Testis (tissue), 3 donors: ENCODE results near the gene COPA. TPM values are rescaled to one million over a fixed set of nuclear protein-coding genes. Genes with fewer than 3 reads are reported as not detected.

Experiments
- DNase-seq: peaks from one replicate; pipeline ENCODE4 v3.0.0-alpha.2; 2019
- H3K27ac ChIP-seq, 2 donors: fragments of 200-600 bp; sonication (generic); one replicate each; pipeline ENCODE4 v1.5.1; 2019
- H3K27me3 ChIP-seq: fragments of 200-600 bp; sonication (generic); one replicate; pipeline ENCODE4 v1.5.1; 2019
- H3K36me3 ChIP-seq: fragments of 200-600 bp; sonication (generic); one replicate; pipeline ENCODE4 v1.5.1; 2017; ENCODE audit warnings: low read depth; ENCODE audit errors: missing control alignments
- H3K4me1 ChIP-seq: fragments of 200-600 bp; sonication (generic); one replicate; pipeline ENCODE4 v1.5.1; 2019
- H3K4me3 ChIP-seq, 2 donors: fragments of 200-600 bp; sonication (generic); one replicate each; pipeline ENCODE4 v1.5.1; 2017 to 2019
- H3K9me3 ChIP-seq: fragments of 200-600 bp; sonication (generic); one replicate; pipeline ENCODE4 v1.5.1; 2017
- CTCF ChIP-seq, 3 experiments: fragments of 450-650 bp in 2 of 3; fragments of 200-600 bp in 1 of 3; sonication (generic) in 1 of 3; IDR thresholded peaks; one replicate each; pipeline ENCODE4 v1.5.1; 2016 to 2019; ENCODE audit warnings: antibody characterized with exemption in 3 of 3, mild to moderate bottlenecking in 2 of 3, moderate library complexity in 1 of 3
- POLR2A ChIP-seq: fragments of 450-650 bp; IDR thresholded peaks from one replicate; pipeline ENCODE4 v1.6.1; 2017; ENCODE audit warnings: antibody characterized with exemption, mild to moderate bottlenecking, moderate library complexity
- WGBS, 2 donors: methylation state at CpG; one replicate each; pipeline ENCODE4 v1.1.5; 2018; 5-methylcytosine and 5-hydroxymethylcytosine counted together
- intact Hi-C: fragments of 100-400 bp; cut with DNase I; formaldehyde crosslinking; loops from one replicate; pipeline ENCODE4 v1.15.1; 2023; ENCODE audit warnings: low total_unique reads
- polyA plus RNA-seq: library from polyadenylated mRNA; stranded (reverse); fragments of 350-450 nt; fragmentation: Illumina TruSeq; extraction: RNeasy Lipid Tissue Mini Kit (QIAGEN cat#74804); gene quantifications from one replicate; pipeline ENCODE4 v1.2.3, GENCODE V29; 2014; ENCODE audit warnings: low read depth, low replicate concordance; ENCODE audit not compliant: insufficient read depth
- total RNA-seq, 2 donors: library from RNA; depleted of rRNA; stranded (reverse); fragments of >200 nt; gene quantifications; one replicate each; pipeline ENCODE4 v1.2.3, GENCODE V29; 2016

Gene COPA
- total and polyA plus RNA-seq, 3 donors from 2014 or later: 88.9 to 123 (median 114) TPM

- TF ChIP-seq CTCF (IDR thresholded peaks at IDR 0.05) (no peak), POLR2A (no peak)
- Histone ChIP-seq H3K4me3 (no peak overlapping the region), H3K27me3 (no peaks in the 10 kb centered on the region), H3K36me3 (no peaks in the 10 kb centered on the region), H3K27ac (no peak overlapping the region), H3K9me3 (no peaks in the 10 kb centered on the region), H3K4me1 (no peaks in the 10 kb centered on the region)
- intact Hi-C loops: no loop called here
- no peak for DNase-seq
- WGBS, 2 donors: 61 to 65% methylated on average over 4 of the region's 4 CpGs
Observed at GRCh38 chr1:160367516-160367900, 24.5 kb upstream of the COPA start.

GRCh38 chr1:160366731-160367515 lies 23.9 kb upstream of the COPA start, which contains the start of gene NHLH1:
NHLH1 (plus strand) TSS chr1:160367071; CDS start chr1:160370732, 3,661 bp downstream.
- no peak for TF ChIP-seq POLR2A
- no peak for TF ChIP-seq CTCF (IDR thresholded peaks at IDR 0.05)
- WGBS, 2 donors: 70 to 79% methylated on average over 7 to 15 of the region's 15 CpGs
- no peak for DNase-seq
- intact Hi-C loops: no loop called here
- H3K4me1 ChIP-seq: no peaks in the 10 kb centered on the region
- no peaks in the 10 kb centered on the region for H3K27me3 ChIP-seq
- H3K9me3 ChIP-seq: no peaks in the 10 kb centered on the region
- no peak within 1 kb of the TSS for H3K27ac ChIP-seq
- H3K4me3 ChIP-seq: no peak within 1 kb of the TSS
- no peaks in the 10 kb centered on the region for H3K36me3 ChIP-seq

- intact Hi-C loops: no loop called here
- Histone ChIP-seq H3K9me3 (no peaks in the 10 kb centered on the region), H3K4me1 (no peaks in the 10 kb centered on the region), H3K27ac (no peak overlapping the region), H3K36me3 (no peaks in the 10 kb centered on the region), H3K27me3 (no peaks in the 10 kb centered on the region), H3K4me3 (no peak overlapping the region)
- DNase-seq: no peak
- no peak for TF ChIP-seq POLR2A
- WGBS, 2 donors: 100% methylated on average over 1 of the region's 1 CpG
Observed at GRCh38 chr1:160365325-160365724, 22.3 kb upstream of the COPA start.

GRCh38 chr1:160363951-160364735 lies 21.1 kb upstream of the COPA start:
- H3K27me3 ChIP-seq: no peaks in the 10 kb centered on the region
- DNase-seq: no peak
- TF ChIP-seq CTCF (IDR thresholded peaks at IDR 0.05) (no peak), POLR2A (no peak)
- intact Hi-C loops: no loop called here
- WGBS, 2 donors: 73 to 79% methylated on average over 12 of the region's 12 CpGs
- H3K9me3 ChIP-seq: no peaks in the 10 kb centered on the region
- no peak overlapping the region for H3K27ac ChIP-seq
- H3K36me3 ChIP-seq: no peaks in the 10 kb centered on the region
- no peaks in the 10 kb centered on the region for H3K4me1 ChIP-seq
- no peak overlapping the region for H3K4me3 ChIP-seq

GRCh38 chr1:160363010-160363409 lies 20.0 kb upstream of the COPA start:
- Histone ChIP-seq H3K27me3 (no peaks in the 10 kb centered on the region), H3K27ac (no peak overlapping the region), H3K4me1 (no peaks in the 10 kb centered on the region), H3K36me3 (no peaks in the 10 kb centered on the region), H3K4me3 (no peak overlapping the region), H3K9me3 (no peaks in the 10 kb centered on the region)
- intact Hi-C loops: no loop called here
- TF ChIP-seq CTCF (IDR thresholded peaks at IDR 0.05) (no peak), POLR2A (no peak)
- no peak for DNase-seq
- WGBS, 2 donors: 53% methylated on average over 5 of the region's 5 CpGs
